Caco-2 (cell line): ENCODE measurements around the gene APRT. TPM values are rescaled to one million over a fixed set of nuclear protein-coding genes. Genes with fewer than 3 reads are reported as not detected.

ENCODE experiments used
- BruUV-seq: library from RNA; stranded (reverse); fragments of 400-500 nt; replicated peaks from 2 replicates; lab custom pipeline; 2021; lab: Mats Ljungman, UMichigan
- CTCF ChIA-PET: fragments of 300-600 bp; sonication (Branson Sonifier 250); formaldehyde crosslinking; loops from one replicate; lab custom pipeline; 2022; ENCODE audit warnings: antibody characterized with exemption; lab: Charles Lee
- POLR2A ChIA-PET: fragments of 300-600 bp; sonication (Branson Sonifier 250); formaldehyde crosslinking; loops from one replicate; lab custom pipeline; 2022; ENCODE audit warnings: antibody characterized with exemption; lab: Charles Lee
- DNase-seq, 2 experiments: peaks; one replicate each; pipeline versions ENCODE4 v3.0.0 to v3.0.0-alpha.2; 2020 to 2022
- H3K27me3 ChIP-seq: replicated peaks from 2 replicates; pipeline ENCODE4 v1.6.0; 2011; ENCODE audit warnings: low read length; ENCODE audit not compliant: control insufficient read depth, insufficient read depth
- H3K36me3 ChIP-seq: 2 replicates; pipeline ENCODE4 v1.5.1; 2011; ENCODE audit warnings: low read length; ENCODE audit not compliant: control insufficient read depth, insufficient read depth
- H3K4me1 ChIP-seq: fragments of 250-450 bp; sonication (Bioruptor Pico); 2 replicates; pipeline ENCODE4 v1.5.1; 2020; ENCODE audit warnings: mild to moderate bottlenecking
- H3K4me3 ChIP-seq: 2 replicates; pipeline ENCODE4 v1.5.1; 2011; ENCODE audit warnings: low read depth, mild to moderate bottlenecking, control low read depth, low read length
- H3K9me3 ChIP-seq: fragments of 250-450 bp; sonication (Bioruptor Pico); 2 replicates; pipeline ENCODE4 v1.5.1; 2020; ENCODE audit warnings: mild to moderate bottlenecking, moderate library complexity
- H3K27ac Mint-ChIP-seq: one replicate; pipeline ENCODE4 v1.8.0; 2022; ENCODE audit warnings: mixed read lengths; ENCODE audit not compliant: unreplicated experiment
- H3K27me3 Mint-ChIP-seq: one replicate; pipeline ENCODE4 v1.8.0; 2022; ENCODE audit warnings: mixed read lengths; ENCODE audit not compliant: insufficient read depth, unreplicated experiment
- H3K36me3 Mint-ChIP-seq: one replicate; pipeline ENCODE4 v1.8.0; 2022; ENCODE audit warnings: mild to moderate bottlenecking, mixed read lengths; ENCODE audit not compliant: insufficient read depth, unreplicated experiment
- H3K4me1 Mint-ChIP-seq: one replicate; pipeline ENCODE4 v1.8.0; 2022; ENCODE audit warnings: low read depth, mixed read lengths; ENCODE audit not compliant: unreplicated experiment
- H3K4me3 Mint-ChIP-seq: one replicate; pipeline ENCODE4 v1.8.0; 2022; ENCODE audit warnings: mild to moderate bottlenecking, moderate library complexity, mixed read lengths; ENCODE audit not compliant: unreplicated experiment
- H3K9me3 Mint-ChIP-seq: one replicate; pipeline ENCODE4 v1.8.0; 2022; ENCODE audit warnings: mixed read lengths; ENCODE audit not compliant: unreplicated experiment
- intact Hi-C: fragments of 100-400 bp; cut with micrococcal nuclease; formaldehyde crosslinking; loops from one replicate; pipeline ENCODE4 v1.10.0; 2022; ENCODE audit not compliant: unreplicated experiment
- total RNA-seq: library from RNA; stranded (reverse); gene quantifications from 2 replicates; pipeline ENCODE4 v1.2.3, GENCODE V29; 2022
- TF ChIP-seq, protein P1 (sequence below), 2 experiments: fragments of 200-600 bp in 1 of 2; IDR thresholded peaks; 1 replicate in 1 of 2; 2 replicates in 1 of 2; pipeline versions ENCODE4 v1.5.1 to v1.8.0; 2011 to 2022; ENCODE audit warnings: antibody characterized with exemption in 1 of 2, control low read depth in 1 of 2, inconsistent platforms in 1 of 2, low read depth in 1 of 2, low read length in 1 of 2, mild to moderate bottlenecking in 1 of 2, moderate library complexity in 1 of 2; ENCODE audit not compliant: insufficient read depth in 1 of 2, severe bottlenecking in 1 of 2, unreplicated experiment in 1 of 2

The APRT gene
- total RNA-seq, 1 experiment from 2014 or later: 251 TPM

DNA sequence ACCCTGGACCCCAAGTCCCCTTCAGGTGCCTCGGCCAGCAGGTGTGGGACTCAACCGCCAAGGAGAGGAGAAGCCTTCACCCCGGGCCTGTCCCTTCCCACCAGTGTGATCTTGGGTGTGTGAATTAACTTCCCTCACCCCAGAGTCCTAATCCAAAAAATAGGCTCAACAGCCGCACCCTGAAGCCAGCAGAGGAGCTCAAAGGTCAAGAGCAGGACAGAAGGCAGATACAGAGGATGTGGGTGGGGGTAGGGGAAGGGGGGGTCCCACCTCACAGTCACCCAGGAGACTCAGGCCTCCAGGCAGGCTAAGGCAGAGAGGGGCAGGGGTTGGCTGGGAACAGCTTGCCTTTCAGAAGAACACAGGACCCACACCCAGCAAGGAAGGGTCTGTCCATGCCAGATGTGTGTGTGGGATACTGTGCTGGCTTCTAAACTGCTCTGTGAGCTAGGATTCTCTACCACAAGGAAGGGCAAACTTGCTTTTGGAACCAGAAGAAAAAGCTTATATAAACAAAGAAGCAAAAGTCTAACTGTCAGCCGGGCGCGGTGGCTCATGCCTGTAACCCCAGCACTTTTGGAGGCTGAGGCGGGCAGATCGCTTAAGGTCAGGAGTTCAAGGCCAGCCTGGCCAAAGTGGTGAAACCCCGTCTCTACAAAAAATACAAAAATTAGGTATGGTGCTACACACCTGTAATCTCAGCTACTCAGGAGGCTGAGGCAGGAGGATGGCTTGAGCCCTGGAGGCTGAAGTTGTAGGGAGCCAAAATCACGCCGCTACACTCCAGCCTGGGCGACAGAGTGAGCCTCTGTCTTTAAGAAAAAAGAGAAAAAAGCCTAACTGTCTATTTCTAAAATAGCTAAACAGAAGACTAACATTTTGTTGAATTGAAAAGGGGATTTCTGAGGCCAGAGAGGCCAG lies 31.3 kb downstream of the APRT start:
- no TSS peak for BruUV-seq
- Histone ChIP-seq H3K9me3 (no peaks in the 10 kb centered on the region), H3K4me3 (no peak overlapping the region), H3K27me3 (no peaks in the 10 kb centered on the region), H3K4me1 (peaks cover 49% of the 10 kb centered on the region), H3K36me3 (no peaks in the 10 kb centered on the region)
- H3K27me3 Mint-ChIP-seq: no peaks in the 10 kb centered on the region
- ChIA-PET CTCF (interaction anchor here (0.6 to 4.0 kb wide), 6 partner anchors 11 to 655 kb away, joined by 3 to 27 read pairs (median 4); no protein-coding TSS in a partner anchor), POLR2A (interaction anchor here (1.6 kb wide), 1 partner anchor 16 kb away, joined by 4 read pairs; no protein-coding TSS in a partner anchor)
- H3K27ac Mint-ChIP-seq: peak overlapping the region; percentile 64
- intact Hi-C loops: no loop called here
- H3K36me3 Mint-ChIP-seq: peaks cover 46% of the 10 kb centered on the region
- DNase-seq: no peak
- no peaks in the 10 kb centered on the region for H3K9me3 Mint-ChIP-seq
- peaks cover 32% of the 10 kb centered on the region for H3K4me1 Mint-ChIP-seq
- H3K4me3 Mint-ChIP-seq: no peak overlapping the region
- TF ChIP-seq, protein P1, sequence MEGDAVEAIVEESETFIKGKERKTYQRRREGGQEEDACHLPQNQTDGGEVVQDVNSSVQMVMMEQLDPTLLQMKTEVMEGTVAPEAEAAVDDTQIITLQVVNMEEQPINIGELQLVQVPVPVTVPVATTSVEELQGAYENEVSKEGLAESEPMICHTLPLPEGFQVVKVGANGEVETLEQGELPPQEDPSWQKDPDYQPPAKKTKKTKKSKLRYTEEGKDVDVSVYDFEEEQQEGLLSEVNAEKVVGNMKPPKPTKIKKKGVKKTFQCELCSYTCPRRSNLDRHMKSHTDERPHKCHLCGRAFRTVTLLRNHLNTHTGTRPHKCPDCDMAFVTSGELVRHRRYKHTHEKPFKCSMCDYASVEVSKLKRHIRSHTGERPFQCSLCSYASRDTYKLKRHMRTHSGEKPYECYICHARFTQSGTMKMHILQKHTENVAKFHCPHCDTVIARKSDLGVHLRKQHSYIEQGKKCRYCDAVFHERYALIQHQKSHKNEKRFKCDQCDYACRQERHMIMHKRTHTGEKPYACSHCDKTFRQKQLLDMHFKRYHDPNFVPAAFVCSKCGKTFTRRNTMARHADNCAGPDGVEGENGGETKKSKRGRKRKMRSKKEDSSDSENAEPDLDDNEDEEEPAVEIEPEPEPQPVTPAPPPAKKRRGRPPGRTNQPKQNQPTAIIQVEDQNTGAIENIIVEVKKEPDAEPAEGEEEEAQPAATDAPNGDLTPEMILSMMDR (IDR thresholded peaks at IDR 0.05; ENCODE audit: insufficient read depth in 1 of 2, low read depth in 1 of 2, low read length in 1 of 2, severe bottlenecking in 1 of 2, unreplicated experiment in 1 of 2): no peak

DNA sequence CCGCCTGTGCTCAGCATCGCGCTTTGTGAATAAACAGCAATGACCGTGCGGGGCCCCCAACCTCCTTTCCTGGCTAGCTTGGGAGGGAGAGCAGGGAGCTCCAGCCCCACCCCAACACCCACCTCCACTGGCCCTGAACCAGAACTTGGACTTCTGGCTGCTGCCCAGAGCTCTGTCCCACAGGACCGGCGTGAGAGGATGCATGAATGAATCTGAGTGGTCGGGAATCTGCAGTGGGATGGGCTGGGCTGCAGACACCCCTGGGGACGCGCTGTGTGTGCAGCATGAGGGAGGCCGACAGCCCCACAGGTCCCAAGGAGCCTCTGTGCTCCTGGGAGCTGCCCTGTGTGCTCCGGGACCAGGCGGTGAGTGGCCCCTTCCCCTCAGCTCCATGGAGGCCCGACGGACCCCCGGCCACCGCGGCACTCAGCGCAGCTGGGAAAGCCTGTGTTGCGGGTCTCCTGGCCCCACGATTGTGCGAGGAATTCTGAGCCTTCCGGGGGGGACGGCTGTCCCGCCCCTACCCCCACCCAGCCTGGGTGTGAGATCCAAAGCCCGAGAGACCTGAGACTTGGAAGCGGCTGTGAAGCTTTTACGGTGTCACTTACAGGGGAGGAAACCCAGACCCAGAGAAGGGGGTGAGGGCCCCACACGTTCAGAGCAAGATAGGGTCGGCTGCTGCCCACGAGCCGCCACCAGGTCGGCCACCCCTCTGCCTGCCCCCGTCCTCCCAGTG lies 32.2 kb downstream of the APRT start:
- Histone ChIP-seq H3K4me1 (peaks cover 53% of the 10 kb centered on the region), H3K27me3 (no peaks in the 10 kb centered on the region), H3K36me3 (no peaks in the 10 kb centered on the region), H3K9me3 (no peaks in the 10 kb centered on the region), H3K4me3 (no peak overlapping the region)
- Mint-ChIP-seq H3K27me3 (no peaks in the 10 kb centered on the region), H3K9me3 (no peaks in the 10 kb centered on the region), H3K36me3 (peaks cover 52% of the 10 kb centered on the region), H3K27ac (peak overlapping the region; percentile 64), H3K4me1 (peaks cover 40% of the 10 kb centered on the region), H3K4me3 (no peak overlapping the region)
- POLR2A ChIA-PET: interaction anchor here (1.6 kb wide), 1 partner anchor 16 kb away, joined by 4 read pairs; no protein-coding TSS in a partner anchor
- TF ChIP-seq, protein P1 (IDR thresholded peaks at IDR 0.05; ENCODE audit: insufficient read depth in 1 of 2, low read depth in 1 of 2, low read length in 1 of 2, severe bottlenecking in 1 of 2, unreplicated experiment in 1 of 2): no peak
- intact Hi-C loops: no loop called here
- DNase-seq: no peak
- CTCF ChIA-PET: interaction anchor here (0.6 to 4.0 kb wide), 4 partner anchors 16 to 655 kb away, joined by 3 to 27 read pairs (median 6); no protein-coding TSS in a partner anchor
- no TSS peak for BruUV-seq

DNA sequence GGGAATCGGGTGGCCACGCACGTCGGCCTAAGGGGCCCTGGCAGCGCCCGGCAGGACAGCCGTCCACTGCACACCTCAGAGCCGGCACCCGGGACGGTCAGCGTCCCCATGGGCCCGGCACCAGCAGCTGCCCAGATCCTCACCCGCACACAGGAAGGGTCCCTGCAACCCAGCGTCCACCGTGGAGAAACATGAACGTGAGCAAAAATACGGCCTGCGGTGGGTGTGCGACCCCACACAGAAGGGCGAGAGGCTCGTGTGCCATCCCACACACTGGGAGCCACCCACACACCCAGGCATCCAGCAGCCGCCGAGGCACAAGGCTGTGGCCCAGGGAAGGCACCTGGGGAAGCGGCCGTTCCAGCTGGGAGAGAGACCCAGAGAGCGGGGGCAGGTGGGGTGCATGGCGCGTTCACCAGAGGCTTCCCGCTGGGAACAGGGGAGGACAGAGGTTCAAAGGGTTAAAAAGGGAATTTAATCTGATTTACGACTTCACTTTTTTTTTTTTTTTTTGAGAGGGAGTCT lies 33.1 kb downstream of the APRT start:
- intact Hi-C loops: no loop called here
- Histone ChIP-seq H3K36me3 (no peaks in the 10 kb centered on the region), H3K9me3 (no peaks in the 10 kb centered on the region), H3K27me3 (no peaks in the 10 kb centered on the region), H3K4me1 (peaks cover 58% of the 10 kb centered on the region), H3K4me3 (no peak overlapping the region)
- no TSS peak for BruUV-seq
- Mint-ChIP-seq H3K27ac (peak overlapping the region; percentile 48), H3K27me3 (no peaks in the 10 kb centered on the region), H3K9me3 (no peaks in the 10 kb centered on the region), H3K36me3 (peaks cover 56% of the 10 kb centered on the region), H3K4me1 (peaks cover 48% of the 10 kb centered on the region), H3K4me3 (no peak overlapping the region)
- TF ChIP-seq, protein P1 (IDR thresholded peaks at IDR 0.05; ENCODE audit: insufficient read depth in 1 of 2, low read depth in 1 of 2, low read length in 1 of 2, severe bottlenecking in 1 of 2, unreplicated experiment in 1 of 2): no peak
- ChIA-PET CTCF (no interaction called here), POLR2A (no interaction called here)
- DNase-seq: no peak
